ENCODE results near the gene TSPAN4.

TSPAN4 gene

GRCh38 chr11:852762-853161 lies 10.1 kb downstream of the TSPAN4 start:
- no peak for DNase-seq

DNA sequence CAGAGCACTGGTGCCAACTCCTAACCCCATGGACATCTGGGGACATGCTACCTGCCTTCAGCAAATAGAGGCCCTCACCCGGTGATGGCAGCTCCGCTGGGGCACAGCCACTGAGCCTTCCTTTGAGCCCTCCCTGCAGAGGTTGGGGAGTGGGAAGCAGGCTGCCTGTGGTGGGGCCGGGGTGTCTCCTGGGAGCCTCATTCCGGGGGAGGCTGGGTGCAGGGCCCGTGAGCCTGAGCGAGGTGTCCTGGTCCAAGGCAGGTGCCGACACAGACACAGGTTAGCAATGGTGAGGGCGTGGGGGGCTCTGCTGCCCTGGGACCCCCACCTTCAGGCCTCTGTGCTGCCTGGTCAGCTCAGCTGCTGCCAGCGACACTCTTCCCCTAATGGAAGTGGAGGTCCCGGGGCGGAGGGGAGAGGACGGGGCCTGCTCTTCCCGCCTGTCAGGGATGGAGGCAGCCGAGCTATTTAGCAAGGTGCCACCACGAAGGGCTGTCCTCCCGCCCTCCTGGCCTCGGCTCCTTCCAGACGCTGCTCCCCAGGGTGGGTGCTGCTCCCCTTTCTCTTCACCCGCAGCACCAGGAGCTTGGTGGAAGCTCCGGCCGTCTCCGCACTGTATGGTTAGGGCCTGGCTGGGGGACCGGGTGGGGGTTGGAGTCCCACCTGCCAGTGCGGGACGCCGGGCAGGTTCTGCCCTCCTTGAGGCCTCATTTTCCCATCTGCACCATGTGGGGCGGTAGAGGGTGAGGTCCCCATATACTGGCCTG lies 11.2 kb downstream of the TSPAN4 start:
- no peak for DNase-seq

- no peak for DNase-seq
Measured at GRCh38 chr11:854601-855329, 12.1 kb downstream of the TSPAN4 start.

- no peak for DNase-seq
Measured at GRCh38 chr11:855330-855674, 12.7 kb downstream of the TSPAN4 start.

- no peak for DNase-seq
Measured at GRCh38 chr11:855796-856195, 13.1 kb downstream of the TSPAN4 start.

DNA sequence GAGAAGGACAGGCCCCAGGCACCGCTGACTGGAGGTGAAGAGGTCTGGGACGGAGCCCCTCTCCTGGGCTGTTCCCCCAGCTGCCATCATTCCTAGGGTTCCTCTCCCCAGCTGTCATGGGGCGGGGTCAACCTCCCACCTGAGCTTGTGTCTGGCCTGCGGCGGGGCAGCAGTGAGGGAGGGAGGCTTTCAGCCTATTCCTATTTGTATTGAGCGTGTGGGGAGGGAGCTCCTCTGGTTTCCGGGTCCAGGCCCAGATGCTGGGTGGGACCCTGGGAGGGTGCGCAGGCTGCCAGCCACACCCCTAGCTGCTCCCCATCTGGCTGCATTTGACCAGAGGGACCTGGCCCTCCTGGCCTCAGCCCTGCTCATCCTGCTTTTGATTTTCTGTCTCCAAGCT lies 13.7 kb downstream of the TSPAN4 start:
- DNase-seq = no peak

GRCh38 chr11:858053-858761 lies 15.6 kb downstream of the TSPAN4 start:
- DNase-seq = no peak

DNA sequence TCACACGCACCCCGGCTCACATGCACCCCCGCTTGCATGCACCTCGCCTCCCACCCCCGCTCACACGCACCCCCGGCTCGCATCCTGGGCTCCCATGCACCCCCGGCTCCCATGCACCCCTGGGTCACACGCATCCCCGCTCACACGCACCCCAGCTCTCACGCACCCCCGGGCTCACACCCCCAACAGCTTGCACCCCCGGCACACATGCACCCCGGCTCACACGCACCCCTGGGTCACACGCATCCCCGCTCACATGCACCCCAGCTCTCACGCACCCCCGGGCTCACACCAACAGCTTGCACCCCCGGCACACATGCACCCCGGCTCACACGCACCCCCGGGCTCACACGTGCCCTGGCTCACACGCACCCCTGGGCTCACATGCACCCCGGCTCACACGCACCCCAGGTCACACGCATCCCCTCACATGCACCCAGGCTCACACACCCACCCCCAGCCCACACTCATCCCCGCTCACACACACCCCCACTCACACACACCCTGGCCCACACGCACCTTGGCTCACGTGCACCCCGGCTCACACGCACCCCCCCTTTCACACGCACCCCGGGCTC lies 16.2 kb downstream of the TSPAN4 start:
- DNase-seq = no peak

DNA sequence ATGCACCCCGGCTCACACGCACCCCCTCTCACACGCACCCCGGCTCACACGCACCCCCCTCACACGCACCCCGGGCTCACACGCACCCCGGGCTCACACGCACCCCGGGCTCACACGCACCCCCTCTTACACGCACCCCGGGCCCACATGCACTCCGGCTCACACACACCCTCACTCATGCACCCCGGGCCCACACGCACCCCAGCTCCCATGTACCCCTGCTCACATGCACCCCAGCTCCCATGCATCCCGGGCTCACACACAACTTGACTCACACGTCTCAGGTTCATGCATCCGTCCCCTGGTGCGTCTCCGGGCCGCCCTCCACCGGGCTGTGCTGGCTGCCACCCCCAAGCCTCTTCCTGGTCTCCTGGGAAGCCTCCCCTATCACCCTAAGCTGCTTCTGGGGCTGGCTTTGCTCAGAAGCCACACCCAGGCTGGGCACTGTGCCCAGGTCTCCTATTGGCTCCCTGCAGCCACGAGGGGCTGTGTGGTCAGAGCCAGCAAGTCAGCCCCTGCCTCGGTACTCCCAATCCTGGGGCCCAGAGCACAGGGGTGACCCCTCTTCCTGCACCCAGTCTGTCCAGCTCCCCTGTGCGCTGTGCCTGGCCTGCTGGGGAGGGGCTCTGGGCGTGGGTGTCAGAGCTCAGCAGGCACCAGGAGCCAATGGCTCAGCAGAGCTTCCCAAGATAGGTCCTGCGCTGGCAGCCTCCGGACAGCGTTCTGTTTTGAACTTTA lies 16.9 kb downstream of the TSPAN4 start:
- DNase-seq = peak; percentile 85

GRCh38 chr11:860234-861104 lies 17.8 kb downstream of the TSPAN4 start:
- DNase-seq = no peak

DNA sequence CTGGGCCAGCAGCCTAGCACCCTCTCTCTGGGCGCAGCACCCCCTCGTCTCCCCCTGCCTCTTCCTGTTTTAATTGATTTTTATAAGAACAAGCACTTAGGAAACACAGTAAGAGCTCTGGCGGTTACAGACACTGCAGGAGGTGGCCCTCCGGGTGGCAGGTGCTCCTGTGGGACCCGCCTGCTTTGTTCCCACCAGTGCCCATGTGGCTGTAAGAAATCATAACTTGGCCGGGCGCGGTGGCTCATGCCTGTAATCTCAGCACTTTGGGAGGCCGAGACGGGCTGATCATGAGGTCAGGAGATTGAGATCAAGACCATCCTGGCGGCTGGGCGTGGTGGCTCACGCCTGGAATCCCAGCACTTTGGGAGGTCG lies 18.4 kb downstream of the TSPAN4 start:
- no peak for DNase-seq

- DNase-seq = no peak
Measured at GRCh38 chr11:862081-862661, 19.5 kb downstream of the TSPAN4 start.

DNA sequence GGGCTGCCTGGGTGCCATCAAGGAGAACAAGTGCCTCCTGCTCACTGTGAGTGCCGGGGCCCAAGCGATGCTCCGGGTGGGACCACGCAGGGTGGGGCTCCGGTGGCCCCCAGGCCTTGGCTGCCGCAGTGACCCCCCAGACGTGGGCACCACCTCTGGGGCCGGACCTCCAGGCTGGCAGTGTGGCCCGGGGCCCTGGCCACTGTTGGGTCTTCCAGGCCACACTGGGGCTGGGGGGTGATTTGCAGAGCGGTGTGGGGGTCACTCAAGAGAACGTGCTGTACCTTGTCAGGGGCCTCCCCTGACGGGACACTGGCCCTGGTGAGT lies 20.0 kb downstream of the TSPAN4 start:
- DNase-seq = no peak

DNA sequence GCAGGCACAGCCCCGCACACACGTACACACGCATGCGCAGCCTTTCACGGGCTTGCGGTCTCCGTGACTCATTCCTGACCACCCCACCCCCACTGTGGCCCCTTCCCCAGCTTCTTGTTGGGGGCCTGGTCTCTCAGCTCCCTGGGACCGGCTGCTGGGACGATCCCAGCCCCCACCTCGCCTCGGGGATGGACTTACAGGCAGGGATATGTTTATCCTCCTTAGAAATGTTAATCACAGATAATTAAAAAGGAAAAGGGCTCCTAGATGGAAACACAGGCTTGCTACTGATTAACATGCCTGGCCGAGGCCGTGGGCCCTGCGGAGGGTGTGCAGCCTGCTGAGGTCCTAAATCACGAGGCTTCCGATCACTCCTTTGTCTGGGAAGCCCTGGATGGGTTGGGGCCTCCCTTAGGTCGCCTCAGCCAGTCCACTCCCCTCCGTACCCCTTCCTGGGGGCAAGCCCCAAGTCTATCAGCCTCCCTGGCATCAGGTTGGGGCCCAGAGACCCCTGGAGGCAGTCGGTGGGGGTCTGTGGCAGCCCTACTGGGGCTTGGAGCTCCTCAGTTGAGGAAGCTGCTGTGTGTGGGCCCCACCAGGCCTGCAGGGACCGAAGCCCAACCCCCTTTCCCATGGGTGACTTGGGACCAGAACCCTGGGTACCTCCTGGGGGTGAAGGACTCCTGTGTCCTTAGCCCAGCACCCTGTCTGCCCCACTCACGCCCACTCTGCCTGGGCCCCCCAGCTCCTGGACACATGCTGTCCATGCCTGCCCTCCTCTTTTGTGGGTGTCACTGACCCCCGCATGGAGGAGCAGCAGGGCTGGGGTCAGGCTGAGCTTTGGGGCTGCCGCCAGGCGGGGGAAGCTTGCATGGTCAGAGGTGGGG lies 20.6 kb downstream of the TSPAN4 start:
- DNase-seq = no peak

DNA sequence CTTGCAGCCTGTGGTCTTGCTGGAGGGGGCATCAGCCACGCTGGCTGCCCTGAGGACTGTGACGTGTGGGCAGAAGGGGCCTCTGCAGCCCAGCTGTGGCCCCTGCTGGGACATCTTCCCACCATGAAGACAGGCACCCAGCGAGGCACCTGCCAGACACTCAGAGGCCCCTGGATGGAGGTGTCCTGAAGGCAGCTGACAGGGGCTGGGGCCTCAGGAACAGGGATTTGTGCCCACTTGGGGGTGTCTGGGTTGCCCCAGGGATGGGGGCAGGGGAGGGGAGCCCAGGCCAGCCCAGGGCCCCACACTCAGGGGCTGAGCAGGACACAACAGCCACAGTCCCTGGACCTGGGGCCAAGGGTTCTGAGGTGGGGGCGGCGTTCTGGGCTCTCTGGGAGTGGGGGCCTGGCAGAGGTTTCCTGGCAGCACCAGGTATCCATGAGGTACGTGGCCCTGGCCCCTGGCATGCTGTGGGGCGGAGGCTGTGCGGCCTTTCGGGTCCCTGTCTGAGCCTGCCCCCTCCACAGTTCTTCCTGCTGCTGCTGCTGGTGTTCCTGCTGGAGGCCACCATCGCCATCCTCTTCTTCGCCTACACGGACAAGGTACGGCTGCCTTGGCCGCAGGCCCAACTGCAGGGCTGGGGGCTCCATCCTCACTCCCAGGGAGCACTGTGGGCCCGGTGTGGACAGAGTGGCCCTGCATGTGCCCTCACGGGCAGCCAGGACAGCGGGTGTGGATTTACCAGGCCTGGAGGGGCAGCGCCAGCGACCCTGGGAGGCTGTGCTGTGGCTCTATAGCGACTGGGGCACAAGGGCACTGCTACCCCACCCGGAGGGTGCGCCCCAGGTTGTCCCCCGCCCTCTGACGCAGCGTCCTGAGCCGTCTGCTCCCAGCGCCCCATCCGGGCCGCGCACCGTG lies 21.5 kb downstream of the TSPAN4 start:
- DNase-seq = no peak

DNA sequence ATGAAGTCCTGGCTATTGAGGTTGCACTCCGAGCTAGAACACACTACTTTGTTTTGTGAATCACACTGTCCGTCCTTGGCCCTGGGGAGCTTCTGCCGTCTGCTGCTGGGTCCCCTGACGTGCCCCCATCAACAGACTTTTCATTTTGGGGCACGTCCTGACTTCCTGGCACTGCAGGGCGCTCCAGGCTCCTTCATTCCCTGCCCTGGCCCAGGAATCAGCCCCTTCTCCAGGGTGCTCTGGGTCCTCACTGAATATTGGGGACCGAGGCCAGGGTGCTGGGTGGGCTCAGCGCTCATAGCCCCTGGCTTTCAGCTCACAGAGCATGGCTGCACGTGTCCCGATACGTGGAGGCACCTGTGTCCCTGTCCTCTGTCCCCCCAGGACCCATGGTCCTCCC lies 22.2 kb downstream of the TSPAN4 start:
- DNase-seq = no peak

DNA sequence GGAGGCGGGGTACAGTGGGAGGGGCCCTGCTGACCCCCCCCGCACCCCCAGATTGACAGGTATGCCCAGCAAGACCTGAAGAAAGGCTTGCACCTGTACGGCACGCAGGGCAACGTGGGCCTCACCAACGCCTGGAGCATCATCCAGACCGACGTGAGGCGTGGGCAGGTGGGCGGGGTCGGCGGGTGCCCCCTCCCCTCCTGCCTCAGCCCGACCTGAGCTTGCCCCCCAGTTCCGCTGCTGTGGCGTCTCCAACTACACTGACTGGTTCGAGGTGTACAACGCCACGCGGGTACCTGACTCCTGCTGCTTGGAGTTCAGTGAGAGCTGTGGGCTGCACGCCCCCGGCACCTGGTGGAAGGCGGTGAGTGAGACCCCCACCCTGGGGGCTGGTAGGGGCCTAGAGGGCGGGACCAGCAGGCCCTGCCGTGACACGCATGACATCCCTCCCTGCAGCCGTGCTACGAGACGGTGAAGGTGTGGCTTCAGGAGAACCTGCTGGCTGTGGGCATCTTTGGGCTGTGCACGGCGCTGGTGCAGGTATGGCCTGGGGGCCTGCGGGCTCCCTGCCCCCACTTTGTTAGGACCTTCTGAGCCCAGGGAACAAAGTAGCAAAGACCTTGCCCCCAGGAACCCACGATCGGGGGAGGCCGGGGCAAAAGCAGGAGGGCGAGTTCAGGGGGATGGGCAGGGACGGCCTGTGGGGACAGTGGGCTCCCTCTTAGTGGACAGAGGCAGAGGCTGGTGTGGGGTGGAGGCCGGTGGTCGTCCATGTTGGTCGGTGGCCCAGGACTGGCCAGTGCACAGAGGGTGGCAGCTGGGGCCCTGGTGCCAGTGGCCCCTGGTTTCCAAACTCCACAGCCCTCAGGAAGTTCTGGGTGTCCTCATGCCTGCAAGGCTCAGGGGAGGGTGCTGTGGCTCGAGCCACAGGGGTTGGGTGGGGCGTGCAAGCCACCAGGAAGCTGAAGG lies 23.1 kb downstream of the TSPAN4 start:
- DNase-seq = no peak

DNA sequence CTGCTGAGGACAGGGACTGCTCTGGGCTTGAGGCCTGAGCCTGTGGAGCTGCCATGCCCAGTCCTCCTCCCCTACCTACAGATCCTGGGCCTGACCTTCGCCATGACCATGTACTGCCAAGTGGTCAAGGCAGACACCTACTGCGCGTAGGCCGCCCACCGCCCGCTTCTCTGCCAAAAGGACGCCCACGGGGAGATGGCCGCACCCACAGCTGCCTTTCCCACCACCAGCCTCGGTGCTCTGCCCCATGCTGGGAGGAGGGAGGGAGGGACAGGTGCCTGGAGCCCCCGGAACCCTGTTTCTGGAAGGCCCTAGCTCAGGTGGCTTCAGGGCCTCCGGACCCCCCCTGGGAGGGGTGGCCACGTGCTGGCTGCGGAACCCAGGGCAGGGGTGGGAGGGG lies 23.8 kb downstream of the TSPAN4 start:
- no peak for DNase-seq

Data from left hindlimb (tissue), 1 donor.